K562 (cell line): ENCODE results near the gene STK16. TPM values are rescaled to one million over a fixed set of nuclear protein-coding genes. Genes with fewer than 3 reads are reported as not detected.

Source experiments
- ATAC-seq: fragments of 200-7000 bp; cut with Tn5 transposase; 3 replicates; pipeline ENCODE4 v1.9.1; 2020; ENCODE audit warnings: moderate library complexity
- BruUV-seq: library from RNA; stranded (reverse); fragments of 400-500 nt; replicated peaks from 2 replicates; lab custom pipeline; 2021; lab: Mats Ljungman, UMichigan
- CTCF ChIA-PET: fragments of 300-600 bp; formaldehyde crosslinking; extraction: SDS; loops from one replicate; lab custom pipeline; 2021; ENCODE audit warnings: low intra/inter-chr PET ratio; lab: Yijun Ruan, JAX
- POLR2A ChIA-PET: fragments of 300-600, 350-650 bp; sonication (Branson Sonifier 250); formaldehyde crosslinking; extraction: SDS; loops from one replicate; lab custom pipeline; 2021; ENCODE audit warnings: antibody characterized with exemption, inconsistent platforms; lab: Yijun Ruan, JAX
- DNase-seq, 4 experiments: peaks; one replicate each; pipeline versions ENCODE4 v3.0.0 to v3.0.0-alpha.2; 2011 to 2018; ENCODE audit warnings: low spot score in 3 of 4, mixed read lengths in 3 of 4; ENCODE audit errors: extremely low read depth in 1 of 4
- FAIRE-seq: peaks from 2 replicates; lab custom pipeline; 2011; peaks lifted over from hg19 to GRCh38; lab: Jason Lieb, UNC
- H2AFZ ChIP-seq: 2 replicates; pipeline ENCODE4 v1.6.0; 2011; ENCODE audit warnings: low read depth, low read length, control low read depth, inconsistent platforms
- H3K27ac ChIP-seq: fragments of 200-600 bp; 3 replicates; pipeline ENCODE4 v1.8.0; 2011; ENCODE audit warnings: low read depth, mild to moderate bottlenecking, control low read depth, inconsistent platforms, low read length, moderate library complexity, mixed read lengths; ENCODE audit errors: extremely low read depth
- H3K27me3 ChIP-seq, 2 experiments: fragments of 300-600 bp in 1 of 2; 2 replicates in 1 of 2; 3 replicates in 1 of 2; pipeline versions ENCODE4 v1.6.0 to v1.8.0; 2011; ENCODE audit warnings: inconsistent platforms in 2 of 2, low read length in 2 of 2, mild to moderate bottlenecking in 1 of 2, mixed read lengths in 1 of 2, moderate library complexity in 1 of 2; ENCODE audit not compliant: control insufficient read depth in 2 of 2, insufficient read depth in 2 of 2
- H3K36me3 ChIP-seq: fragments of 300-600 bp; 3 replicates; pipeline ENCODE4 v1.8.0; 2011; ENCODE audit warnings: mild to moderate bottlenecking, low read length, inconsistent platforms; ENCODE audit not compliant: control insufficient read depth, insufficient read depth
- H3K4me1 ChIP-seq, 2 experiments: fragments of 200-600 bp in 1 of 2; replicated peaks in 1 of 2; 2 replicates in 1 of 2; 3 replicates in 1 of 2; pipeline versions ENCODE4 v1.5.1 to v1.8.0; 2011; ENCODE audit warnings: inconsistent platforms in 2 of 2, low read length in 2 of 2, mild to moderate bottlenecking in 1 of 2, mixed read lengths in 1 of 2, moderate library complexity in 1 of 2; ENCODE audit not compliant: control insufficient read depth in 2 of 2, insufficient read depth in 2 of 2
- H3K4me2 ChIP-seq: 2 replicates; pipeline ENCODE4 v1.6.1; 2011; ENCODE audit warnings: low read length, control low read depth, inconsistent platforms, mixed read lengths; ENCODE audit not compliant: insufficient read depth
- H3K4me3 ChIP-seq: fragments of 200-600 bp; sonication (generic), shearing (Covaris generic); 2 replicates; pipeline ENCODE4 v1.5.1; 2016; ENCODE audit warnings: control low read depth, inconsistent platforms
- H3K79me2 ChIP-seq: fragments of 200-600 bp; 3 replicates; pipeline ENCODE4 v1.8.0; 2011; ENCODE audit warnings: low read length, inconsistent platforms; ENCODE audit not compliant: control insufficient read depth, insufficient read depth
- H3K9ac ChIP-seq, 2 experiments: 2 replicates each; pipeline versions ENCODE4 v1.6.0 to v1.6.1; 2011; ENCODE audit warnings: low read depth in 2 of 2, low read length in 2 of 2, control low read depth in 1 of 2, inconsistent platforms in 1 of 2, mild to moderate bottlenecking in 1 of 2, mixed read lengths in 1 of 2; ENCODE audit not compliant: insufficient read depth in 1 of 2
- H3K9me1 ChIP-seq: one replicate; pipeline ENCODE4 v1.6.0; 2011; ENCODE audit warnings: inconsistent platforms, mild to moderate bottlenecking, low read length, moderate library complexity; ENCODE audit not compliant: control insufficient read depth, insufficient read depth
- H3K9me3 ChIP-seq: replicated peaks from 2 replicates; pipeline ENCODE4 v1.5.1; 2011; ENCODE audit warnings: low read depth, low read length, inconsistent platforms; ENCODE audit not compliant: control insufficient read depth, insufficient read depth
- H4K20me1 ChIP-seq: replicated peaks from 2 replicates; pipeline ENCODE4 v1.6.1; 2011; ENCODE audit warnings: low read length, inconsistent platforms, mixed read lengths; ENCODE audit not compliant: control insufficient read depth, insufficient read depth
- ADNP ChIP-seq: fragments of 200-800 bp; sonication (Bioruptor generic); IDR thresholded peaks from 2 replicates; pipeline ENCODE4 v1.6.1; 2016; ENCODE audit warnings: missing genetic modification characterization, missing compliant biosample characterization
- ERF ChIP-seq: fragments of 450-650 bp; formaldehyde crosslinking; IDR thresholded peaks from 2 replicates; pipeline ENCODE4 v1.4.0; 2020; ENCODE audit warnings: mild to moderate bottlenecking, mixed read lengths
- GTF2B ChIP-seq: IDR thresholded peaks from 2 replicates; pipeline ENCODE4 v1.6.1; 2011; ENCODE audit not compliant: insufficient read length; ENCODE audit errors: extremely low read depth
- HNRNPL ChIP-seq: fragments of 200-400 bp; formaldehyde crosslinking; IDR thresholded peaks from 2 replicates; pipeline ENCODE4 v1.6.1; 2017; ENCODE audit warnings: low read depth, mild to moderate bottlenecking, low read length
- MLX ChIP-seq, 2 experiments: fragments of 450-650 bp in 1 of 2; sonication (generic) in 1 of 2; formaldehyde crosslinking; conservative IDR thresholded peaks; 2 replicates each; pipeline versions ENCODE4 v1.4.0 to v1.8.1; 2020 to 2022; ENCODE audit warnings: mild to moderate bottlenecking in 1 of 2, missing genetic modification reagents in 1 of 2
- NELFE ChIP-seq: IDR thresholded peaks from 2 replicates; pipeline ENCODE4 v1.6.1; 2011; ENCODE audit warnings: mild to moderate bottlenecking; ENCODE audit not compliant: insufficient read depth, insufficient read length
- SP1 ChIP-seq: sonication (generic); formaldehyde crosslinking; IDR thresholded peaks from 2 replicates; pipeline ENCODE4 v1.8.1; 2022; ENCODE audit warnings: mild to moderate bottlenecking, missing genetic modification reagents
- ZBED1 ChIP-seq: IDR thresholded peaks from 2 replicates; pipeline ENCODE4 v1.6.1; 2014
- ZNF282 ChIP-seq: sonication (generic); formaldehyde crosslinking; IDR thresholded peaks from 2 replicates; pipeline ENCODE4 v1.8.1; 2023; ENCODE audit warnings: missing genetic modification reagents
- WGBS: fragments of 100-300 bp; shearing (Covaris generic); methylation state at CpG from one replicate; pipeline ENCODE4 v1.1.6; 2016; ENCODE audit warnings: low coverage, mixed read lengths; ENCODE audit not compliant: insufficient coverage; ENCODE audit errors: missing lambda C conversion rate; 5-methylcytosine and 5-hydroxymethylcytosine counted together
- in situ Hi-C: fragments of 300-500 bp; cut with MboI; formaldehyde crosslinking; loops from 4 replicates; pipeline ENCODE4 v1.15.0; 2018; ENCODE audit warnings: inconsistent platforms, mixed read lengths
- intact Hi-C: fragments of 100-400 bp; cut with micrococcal nuclease; formaldehyde crosslinking; loops from 2 replicates; pipeline ENCODE4 v1.14.2; 2022
- polyA plus RNA-seq, 8 experiments: library from polyadenylated mRNA; depleted of rRNA in 4 of 8; stranded (reverse) in 5 of 8; unstranded in 3 of 8; fragments of >200 nt; fragmentation: Nextera tagmentation in 2 of 8; fragmentation: Illumina TruSeq in 1 of 8; extraction: Ambion mirVana in 2 of 8; extraction: Trizol in 1 of 8; gene quantifications; 2 replicates each; pipeline versions ENCODE4 v1.2.1 to v1.2.3, GENCODE V29; 2011 to 2014; ENCODE audit warnings: inconsistent platforms in 1 of 8, missing spikeins in 1 of 8
- total RNA-seq, 7 experiments: library from RNA; depleted of rRNA in 6 of 7; stranded (reverse); fragments of >200 nt in 6 of 7; fragmentation: Illumina TruSeq in 2 of 7; extraction: Trizol in 2 of 7; gene quantifications; 2 replicates each; pipeline versions ENCODE4 v1.2.1 to v1.2.3, GENCODE V29; 2011 to 2021; ENCODE audit warnings: low replicate concordance in 1 of 7

The STK16 gene
- total and polyA plus RNA-seq, 9 of the 15 experiments (the other 6 are each of a cell fraction or from before 2014, with no cell fraction given) = 5.4 to 36.2 (median 17.8) TPM

- WGBS = 15% methylated on average over 2 of the region's 2 CpGs
- no peak overlapping the region for H3K4me3 ChIP-seq
- ChIA-PET POLR2A (interaction anchor here (2.1 kb wide), 1 partner anchor 10 kb away, joined by 7 read pairs; no protein-coding TSS in a partner anchor), CTCF (no interaction called here)
- no peaks in the 10 kb centered on the region for H3K36me3 ChIP-seq
- ATAC-seq (no peak), FAIRE-seq (no peak), DNase-seq (no peak)
- no TSS peak for BruUV-seq
- intact Hi-C loops = no loop called here
- in situ Hi-C loops = no loop called here
- H2AFZ ChIP-seq = no peak overlapping the region
- H3K27me3 ChIP-seq = no peaks in the 10 kb centered on the region
- H3K9me1 ChIP-seq = no peaks in the 10 kb centered on the region
- peaks cover 0 to 6% of the 10 kb centered on the region in 2 experiments; a peak in 2 of 5 replicates for H3K4me1 ChIP-seq
- H3K9me3 ChIP-seq = no peaks in the 10 kb centered on the region
- H4K20me1 ChIP-seq = no peaks in the 10 kb centered on the region
- H3K9ac ChIP-seq = no peak overlapping the region
- H3K27ac ChIP-seq = no peak overlapping the region
- no peaks in the 10 kb centered on the region for H3K79me2 ChIP-seq
- TF ChIP-seq GTF2B (no peak), ZNF282 (CRISPR knock-in tag) (no peak), ZBED1 (no peak)
- no peak overlapping the region for H3K4me2 ChIP-seq
Measured at GRCh38 chr2:219271021-219271420, 25.7 kb downstream of the STK16 start.

DNA sequence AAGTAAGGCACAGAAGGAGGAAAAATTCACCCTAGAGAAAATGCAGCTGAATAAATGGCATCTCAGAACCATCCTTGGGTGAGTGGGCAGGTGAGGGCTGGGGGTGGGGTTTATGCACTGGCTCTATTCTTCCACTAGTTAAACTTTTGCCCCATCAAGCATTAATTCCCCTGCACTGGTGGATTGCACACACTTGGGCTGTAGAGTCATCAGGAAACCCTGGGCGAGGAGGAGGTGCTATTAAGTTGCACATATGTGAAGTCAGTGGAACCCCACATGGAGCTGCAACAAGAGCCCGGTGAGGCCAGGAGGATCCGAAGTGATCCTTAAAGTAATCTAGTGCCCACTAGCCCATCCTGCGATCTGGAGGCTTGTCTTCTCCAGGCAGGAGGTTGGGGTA, 27.1 kb downstream of the STK16 start:
- 23% methylated on average over 4 of the region's 4 CpGs for WGBS
- Histone ChIP-seq H3K27ac (no peak overlapping the region), H4K20me1 (no peaks in the 10 kb centered on the region), H2AFZ (no peak overlapping the region), H3K9me3 (no peaks in the 10 kb centered on the region), H3K27me3 (no peaks in the 10 kb centered on the region), H3K9me1 (no peaks in the 10 kb centered on the region), H3K4me2 (no peak overlapping the region), H3K4me1 (peaks cover 4 to 6% of the 10 kb centered on the region in 2 experiments; a peak in 3 of 5 replicates), H3K4me3 (no peak overlapping the region), H3K36me3 (no peaks in the 10 kb centered on the region), H3K79me2 (no peaks in the 10 kb centered on the region), H3K9ac (peak overlapping the region in 1 of 2 experiments; percentile 45; a peak in 1 of 4 replicates)
- intact Hi-C loops = no loop called here
- TF ChIP-seq SP1 = no peak
- no peak for TF ChIP-seq NELFE
- no peak for TF ChIP-seq ADNP
- TF ChIP-seq MLX (CRISPR knock-in tag; conservative IDR thresholded peaks at IDR 0.05) = no peak
- TF ChIP-seq ERF (CRISPR knock-in tag) = no peak
- TF ChIP-seq HNRNPL = no peak
- ChIA-PET CTCF (no interaction called here), POLR2A (interaction anchor here (0.8 kb wide), 1 partner anchor 9 kb away, joined by 4 read pairs; no protein-coding TSS in a partner anchor)
- no TSS peak for BruUV-seq
- ATAC-seq (no peak), FAIRE-seq (no peak), DNase-seq (no peak)
- in situ Hi-C loops = no loop called here
